NCI-H1436 treated with DMSO at 0.1 percent for 48 hours (cell line): ENCODE results near the gene GATA2.

Source experiments
- DNase-seq: peaks from one replicate; lab custom pipeline; 2025; lab: John Stamatoyannopoulos, UW

Gene GATA2

GRCh38 chr3:128473737-128474136 lies 19.3 kb downstream of the GATA2 start:
- DNase-seq = no peak

- no peak for DNase-seq
These were observed 19.9 kb downstream of the GATA2 start for GRCh38 chr3:128473180-128473519.

GRCh38 chr3:128472449-128473179 lies 20.4 kb downstream of the GATA2 start:
- no peak for DNase-seq

GRCh38 chr3:128471720-128472119 lies 21.3 kb downstream of the GATA2 start:
- DNase-seq = no peak

GRCh38 chr3:128471110-128471509 lies 21.9 kb downstream of the GATA2 start:
- DNase-seq = no peak

GRCh38 chr3:128470134-128470899 lies 22.7 kb downstream of the GATA2 start:
- DNase-seq = no peak

- no peak for DNase-seq
These were observed 23.4 kb downstream of the GATA2 start for GRCh38 chr3:128469556-128469955.

GRCh38 chr3:128468791-128469527 lies 24.0 kb downstream of the GATA2 start:
- no peak for DNase-seq

GRCh38 chr3:128468285-128468790 lies 24.7 kb downstream of the GATA2 start:
- no peak for DNase-seq

GRCh38 chr3:128466840-128467541 lies 26.0 kb downstream of the GATA2 start, which contains the start of gene DNAJB8:
TSS of gene DNAJB8 (minus strand) at chr3:128466890. CDS start at chr3:128463245, 3,645 bp downstream.
- DNase-seq = no peak

GRCh38 chr3:128464702-128465101 lies 28.3 kb downstream of the GATA2 start:
- no peak for DNase-seq

GRCh38 chr3:128464188-128464587 lies 28.8 kb downstream of the GATA2 start:
- no peak for DNase-seq

GRCh38 chr3:128463771-128464170 lies 29.2 kb downstream of the GATA2 start:
- no peak for DNase-seq

- DNase-seq = no peak
These were observed 29.6 kb downstream of the GATA2 start for GRCh38 chr3:128463354-128463753.

GRCh38 chr3:128462931-128463330 lies 30.1 kb downstream of the GATA2 start:
- no peak for DNase-seq

- no peak for DNase-seq
These were observed 30.6 kb downstream of the GATA2 start for GRCh38 chr3:128462341-128462910.

GRCh38 chr3:128461731-128462130 lies 31.3 kb downstream of the GATA2 start:
- no peak for DNase-seq

- no peak for DNase-seq
These were observed 33.6 kb downstream of the GATA2 start for GRCh38 chr3:128459461-128459820.

- no peak for DNase-seq
These were observed 34.1 kb downstream of the GATA2 start for GRCh38 chr3:128458746-128459460.

GRCh38 chr3:128457937-128458336 lies 35.1 kb downstream of the GATA2 start:
- DNase-seq = no peak
